SK-N-SH (cell line): ENCODE measurements around the gene RAE1. TPM values are rescaled to one million over a fixed set of nuclear protein-coding genes. Genes with fewer than 3 reads are reported as not detected.

ENCODE experiments used
- CTCF ChIA-PET: fragments of 300-600, 350-600 bp; formaldehyde crosslinking; extraction: SDS; loops from one replicate; lab custom pipeline; 2021; lab: Yijun Ruan, JAX
- POLR2A ChIA-PET: fragments of 350-600 bp; sonication (Branson Sonifier 250); formaldehyde crosslinking; extraction: SDS; loops from one replicate; lab custom pipeline; 2020; ENCODE audit warnings: antibody characterized with exemption, inconsistent platforms; lab: Yijun Ruan, JAX
- DNase-seq: peaks from one replicate; pipeline ENCODE4 v3.0.0; 2012
- H2AFZ ChIP-seq: fragments of 200-600 bp; sonication (generic); 2 replicates; pipeline ENCODE4 v1.8.1; 2016; ENCODE audit warnings: antibody characterized with exemption, mild to moderate bottlenecking, low read depth
- H3F3A ChIP-seq: fragments of 200-600 bp; sonication (generic); replicated peaks from 2 replicates; pipeline ENCODE3; 2016; ENCODE audit warnings: antibody characterized with exemption, mild to moderate bottlenecking; ENCODE audit not compliant: insufficient read depth
- H3K27ac ChIP-seq, 2 experiments: fragments of 200-500 bp in 1 of 2; fragments of 200-600 bp in 1 of 2; sonication (Bioruptor generic) in 1 of 2; sonication (generic), shearing (Covaris generic) in 1 of 2; 2 replicates each; pipeline versions ENCODE4 v1.5.1 to v1.6.1; 2014 to 2016; ENCODE audit warnings: low read depth in 2 of 2, inconsistent platforms in 1 of 2, low read length in 1 of 2, mild to moderate bottlenecking in 1 of 2, mixed read lengths in 1 of 2
- H3K27me3 ChIP-seq: fragments of 200-600 bp; sonication (generic), shearing (Covaris generic); 2 replicates; pipeline ENCODE4 v1.6.1; 2016; ENCODE audit warnings: mixed run types; ENCODE audit not compliant: insufficient read depth
- H3K36me3 ChIP-seq, 2 experiments: fragments of 200-500 bp in 1 of 2; fragments of 200-600 bp in 1 of 2; sonication (Bioruptor generic) in 1 of 2; sonication (generic) in 1 of 2; replicated peaks in 1 of 2; 2 replicates each; pipeline versions ENCODE3 to v1.5.1; 2014 to 2016; ENCODE audit warnings: low read length in 1 of 2, mild to moderate bottlenecking in 1 of 2; ENCODE audit not compliant: insufficient read depth in 2 of 2, control insufficient read depth in 1 of 2
- H3K4me1 ChIP-seq, 2 experiments: fragments of 200-500 bp in 1 of 2; fragments of 200-600 bp in 1 of 2; sonication (Bioruptor generic) in 1 of 2; sonication (generic), shearing (Covaris generic) in 1 of 2; 2 replicates each; pipeline versions ENCODE4 v1.5.1 to v1.6.1; 2014 to 2016; ENCODE audit warnings: low read depth in 1 of 2, low read length in 1 of 2, mixed run types in 1 of 2; ENCODE audit not compliant: insufficient read depth in 2 of 2, control insufficient read depth in 1 of 2
- H3K4me2 ChIP-seq: fragments of 200-600 bp; sonication (generic), shearing (Covaris generic); 2 replicates; pipeline ENCODE4 v1.6.1; 2017; ENCODE audit warnings: mixed run types
- H3K4me3 ChIP-seq, 2 experiments: fragments of 200-500 bp in 1 of 2; fragments of 200-600 bp in 1 of 2; sonication (Bioruptor generic) in 1 of 2; sonication (generic), shearing (Covaris generic) in 1 of 2; 2 replicates each; pipeline versions ENCODE4 v1.5.1 to v1.8.1; 2014 to 2016; ENCODE audit warnings: low read depth in 2 of 2, inconsistent platforms in 1 of 2, low read length in 1 of 2, mild to moderate bottlenecking in 1 of 2, mixed read lengths in 1 of 2, moderate library complexity in 1 of 2
- H3K79me2 ChIP-seq: fragments of 200-600 bp; sonication (generic); 2 replicates; pipeline ENCODE4 v1.8.1; 2017; ENCODE audit warnings: mild to moderate bottlenecking; ENCODE audit not compliant: insufficient read depth
- H3K9ac ChIP-seq: fragments of 200-600 bp; sonication (generic); 2 replicates; pipeline ENCODE4 v1.6.1; 2017; ENCODE audit warnings: mixed run types
- H3K9me2 ChIP-seq: fragments of 200-600 bp; sonication (generic); 2 replicates; pipeline ENCODE4 v1.6.1; 2017; ENCODE audit warnings: mixed run types
- H3K9me3 ChIP-seq: fragments of 200-600 bp; sonication (generic); 2 replicates; pipeline ENCODE4 v1.6.1; 2017; ENCODE audit warnings: mixed run types, mild to moderate bottlenecking, moderate library complexity
- H4K20me1 ChIP-seq: fragments of 200-600 bp; sonication (generic); 2 replicates; pipeline ENCODE4 v1.6.1; 2017; ENCODE audit warnings: mild to moderate bottlenecking, mixed run types; ENCODE audit not compliant: insufficient read depth
- CTCF ChIP-seq: fragments of 200-600 bp; sonication (generic); IDR thresholded peaks from 2 replicates; pipeline ENCODE4 v1.6.1; 2017; ENCODE audit warnings: antibody characterized with exemption, mild to moderate bottlenecking, moderate library complexity
- GABPA ChIP-seq: IDR thresholded peaks from 2 replicates; pipeline ENCODE4 v1.4.0; 2012; ENCODE audit warnings: low read depth, mild to moderate bottlenecking
- JUND ChIP-seq: IDR thresholded peaks from 2 replicates; pipeline ENCODE4 v1.4.0; 2012
- MAX ChIP-seq: IDR thresholded peaks from 2 replicates; pipeline ENCODE4 v1.4.0; 2012; ENCODE audit warnings: low read depth
- PBX3 ChIP-seq: IDR thresholded peaks from 2 replicates; pipeline ENCODE4; 2012
- RAD21 ChIP-seq: IDR thresholded peaks from 2 replicates; pipeline ENCODE4 v1.6.1; 2012; ENCODE audit warnings: mild to moderate bottlenecking, low read length
- SIN3A ChIP-seq: IDR thresholded peaks from 2 replicates; pipeline ENCODE4 v1.6.1; 2012; ENCODE audit warnings: low read depth, mild to moderate bottlenecking, low read length, moderate library complexity, borderline replicate concordance
- YY1 ChIP-seq: IDR thresholded peaks from 2 replicates; pipeline ENCODE4 v1.4.0; 2012; ENCODE audit warnings: low read depth, mild to moderate bottlenecking
- WGBS: methylation state at CpG from one replicate; pipeline ENCODE4 v1.1.6; 2017; ENCODE audit warnings: low lambda C conversion rate; 5-methylcytosine and 5-hydroxymethylcytosine counted together
- polyA plus RNA-seq, 3 experiments: library from polyadenylated mRNA; depleted of rRNA; stranded (reverse); fragments of >200 nt; gene quantifications; 2 replicates each; pipeline ENCODE4 v1.2.3, GENCODE V29; 2012
- TF ChIP-seq, protein P1 (sequence below): fragments of 150-350 bp; IDR thresholded peaks from 2 replicates; pipeline ENCODE4 v1.6.1; 2016; ENCODE audit warnings: mild to moderate bottlenecking, low read depth, low read length

RAE1 gene
- polyA plus RNA-seq, 1 of the 3 experiments (the other 2 are of a cell fraction), result 82.4 TPM

DNA sequence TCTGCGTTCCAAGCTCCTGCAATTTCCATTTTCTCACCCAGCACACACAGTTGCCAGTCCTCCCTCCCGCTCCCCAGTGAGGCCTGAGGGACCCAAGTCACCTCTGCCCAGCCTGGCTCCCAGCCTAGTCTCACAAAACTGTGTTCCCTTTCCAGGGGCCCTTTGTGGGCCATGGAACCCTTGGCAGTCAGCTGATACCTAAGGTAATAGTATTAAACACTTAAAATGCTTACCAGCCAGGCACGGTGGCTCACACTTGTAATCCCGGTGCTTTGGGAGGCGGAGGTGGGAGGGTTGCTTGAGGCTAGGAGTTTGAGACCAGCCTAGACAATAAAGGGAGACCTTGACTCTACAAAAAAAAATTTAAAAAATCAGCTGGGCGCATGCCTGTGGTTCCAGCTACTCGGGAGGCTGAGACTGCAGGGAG is 36.9 kb downstream of the RAE1 start:
- no peak overlapping the region for H3K27ac ChIP-seq
- POLR2A ChIA-PET, result no interaction called here
- no peaks in the 10 kb centered on the region for H3F3A ChIP-seq
- H3K79me2 ChIP-seq, result peaks cover 10% of the 10 kb centered on the region
- peaks cover 0 to 14% of the 10 kb centered on the region in 2 experiments; a peak in 1 of 4 replicates for H3K4me1 ChIP-seq
- no peak overlapping the region for H3K9ac ChIP-seq
- no peak overlapping the region for H3K4me2 ChIP-seq
- peaks cover 0 to 5% of the 10 kb centered on the region in 2 experiments for H3K36me3 ChIP-seq
- no peaks in the 10 kb centered on the region for H3K9me3 ChIP-seq
- no peak for DNase-seq
- CTCF ChIA-PET, result interaction anchor here (0.8 to 1.7 kb wide), 3 partner anchors 108 to 210 kb away, joined by 4 to 6 read pairs (median 4); no protein-coding TSS in a partner anchor
- H4K20me1 ChIP-seq, result no peaks in the 10 kb centered on the region
- H3K4me3 ChIP-seq, result no peak overlapping the region
- no peak overlapping the region for H2AFZ ChIP-seq
- H3K9me2 ChIP-seq, result no peaks in the 10 kb centered on the region
- WGBS, result 91% methylated on average over 7 of the region's 7 CpGs
- no peak for TF ChIP-seq GABPA
- no peak for TF ChIP-seq MAX
- TF ChIP-seq, protein P1, sequence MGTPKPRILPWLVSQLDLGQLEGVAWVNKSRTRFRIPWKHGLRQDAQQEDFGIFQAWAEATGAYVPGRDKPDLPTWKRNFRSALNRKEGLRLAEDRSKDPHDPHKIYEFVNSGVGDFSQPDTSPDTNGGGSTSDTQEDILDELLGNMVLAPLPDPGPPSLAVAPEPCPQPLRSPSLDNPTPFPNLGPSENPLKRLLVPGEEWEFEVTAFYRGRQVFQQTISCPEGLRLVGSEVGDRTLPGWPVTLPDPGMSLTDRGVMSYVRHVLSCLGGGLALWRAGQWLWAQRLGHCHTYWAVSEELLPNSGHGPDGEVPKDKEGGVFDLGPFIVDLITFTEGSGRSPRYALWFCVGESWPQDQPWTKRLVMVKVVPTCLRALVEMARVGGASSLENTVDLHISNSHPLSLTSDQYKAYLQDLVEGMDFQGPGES, result no peak
- H3K27me3 ChIP-seq, result no peaks in the 10 kb centered on the region

GRCh38 chr20:57388953-57389694 is 38.1 kb downstream of the RAE1 start:
- peak; percentile 18; the same call in 1 of the 2 replicates for TF ChIP-seq CTCF
- TF ChIP-seq JUND, result no peak
- TF ChIP-seq PBX3, result no peak
- TF ChIP-seq YY1, result no peak
- TF ChIP-seq RAD21, result no peak
- no peak for TF ChIP-seq SIN3A
- Histone ChIP-seq H3F3A (no peaks in the 10 kb centered on the region), H3K4me1 (peaks cover 0 to 16% of the 10 kb centered on the region in 2 experiments; a peak in 1 of 4 replicates), H3K4me3 (no peak overlapping the region), H4K20me1 (no peaks in the 10 kb centered on the region), H3K9me3 (no peaks in the 10 kb centered on the region), H3K27ac (no peak overlapping the region), H3K4me2 (no peak overlapping the region), H2AFZ (no peak overlapping the region), H3K79me2 (peaks cover 14% of the 10 kb centered on the region), H3K27me3 (no peaks in the 10 kb centered on the region), H3K9me2 (no peaks in the 10 kb centered on the region), H3K36me3 (peaks cover 0 to 5% of the 10 kb centered on the region in 2 experiments), H3K9ac (no peak overlapping the region)
- POLR2A ChIA-PET, result interaction anchor here (0.6 kb wide), 1 partner anchor 105 kb away, joined by 3 read pairs; no protein-coding TSS in a partner anchor
- CTCF ChIA-PET, result interaction anchor here (0.6 to 2.0 kb wide), 4 partner anchors 7 to 209 kb away, joined by 3 to 11 read pairs (median 6); no protein-coding TSS in a partner anchor
- 94% methylated on average over 29 of the region's 57 CpGs for WGBS
- DNase-seq, result no peak
